HL-60 (cell line): Measurements from ENCODE around the gene UST.

Source experiments
- POLR2AphosphoS5 ChIP-seq: IDR thresholded peaks from 2 replicates; pipeline ENCODE4 v1.6.1; 2012; ENCODE audit warnings: low read depth
- SPI1 ChIP-seq: IDR thresholded peaks from 2 replicates; pipeline ENCODE4 v1.6.1; 2012; ENCODE audit warnings: low read depth, mild to moderate bottlenecking, borderline replicate concordance
- TF ChIP-seq, protein P1 (sequence below): IDR thresholded peaks from one replicate; pipeline ENCODE4 v1.5.1; 2011; ENCODE audit warnings: low read length, control low read depth, inconsistent platforms; ENCODE audit not compliant: insufficient read depth
- TF ChIP-seq, protein P2 (sequence below): IDR thresholded peaks from 2 replicates; pipeline ENCODE4 v1.6.1; 2012; ENCODE audit warnings: low read depth; ENCODE audit not compliant: insufficient replicate concordance

DNA sequence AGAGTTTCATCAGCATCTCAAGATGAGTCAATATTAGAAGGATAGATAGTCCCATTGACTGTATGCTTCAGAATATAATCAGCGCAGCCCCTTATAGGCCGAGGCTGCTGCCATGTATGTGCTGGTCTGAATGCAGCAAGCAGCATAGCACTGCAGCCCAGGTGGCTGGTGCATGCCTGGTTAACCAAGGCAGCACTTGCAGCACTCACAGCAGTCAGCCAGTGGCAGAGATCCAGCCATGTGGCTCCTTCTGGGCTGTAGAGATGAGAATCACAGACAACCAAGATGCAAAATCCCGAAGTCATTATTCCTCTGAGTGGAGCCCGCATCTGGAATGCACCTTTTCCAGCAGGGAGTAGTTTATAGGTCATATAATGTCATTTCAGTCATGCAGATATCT, 251.9 kb downstream of the UST start:
- TF ChIP-seq, protein P1, sequence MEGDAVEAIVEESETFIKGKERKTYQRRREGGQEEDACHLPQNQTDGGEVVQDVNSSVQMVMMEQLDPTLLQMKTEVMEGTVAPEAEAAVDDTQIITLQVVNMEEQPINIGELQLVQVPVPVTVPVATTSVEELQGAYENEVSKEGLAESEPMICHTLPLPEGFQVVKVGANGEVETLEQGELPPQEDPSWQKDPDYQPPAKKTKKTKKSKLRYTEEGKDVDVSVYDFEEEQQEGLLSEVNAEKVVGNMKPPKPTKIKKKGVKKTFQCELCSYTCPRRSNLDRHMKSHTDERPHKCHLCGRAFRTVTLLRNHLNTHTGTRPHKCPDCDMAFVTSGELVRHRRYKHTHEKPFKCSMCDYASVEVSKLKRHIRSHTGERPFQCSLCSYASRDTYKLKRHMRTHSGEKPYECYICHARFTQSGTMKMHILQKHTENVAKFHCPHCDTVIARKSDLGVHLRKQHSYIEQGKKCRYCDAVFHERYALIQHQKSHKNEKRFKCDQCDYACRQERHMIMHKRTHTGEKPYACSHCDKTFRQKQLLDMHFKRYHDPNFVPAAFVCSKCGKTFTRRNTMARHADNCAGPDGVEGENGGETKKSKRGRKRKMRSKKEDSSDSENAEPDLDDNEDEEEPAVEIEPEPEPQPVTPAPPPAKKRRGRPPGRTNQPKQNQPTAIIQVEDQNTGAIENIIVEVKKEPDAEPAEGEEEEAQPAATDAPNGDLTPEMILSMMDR, result no peak
- TF ChIP-seq SPI1 (no peak), POLR2AphosphoS5 (no peak)
- TF ChIP-seq, protein P2, sequence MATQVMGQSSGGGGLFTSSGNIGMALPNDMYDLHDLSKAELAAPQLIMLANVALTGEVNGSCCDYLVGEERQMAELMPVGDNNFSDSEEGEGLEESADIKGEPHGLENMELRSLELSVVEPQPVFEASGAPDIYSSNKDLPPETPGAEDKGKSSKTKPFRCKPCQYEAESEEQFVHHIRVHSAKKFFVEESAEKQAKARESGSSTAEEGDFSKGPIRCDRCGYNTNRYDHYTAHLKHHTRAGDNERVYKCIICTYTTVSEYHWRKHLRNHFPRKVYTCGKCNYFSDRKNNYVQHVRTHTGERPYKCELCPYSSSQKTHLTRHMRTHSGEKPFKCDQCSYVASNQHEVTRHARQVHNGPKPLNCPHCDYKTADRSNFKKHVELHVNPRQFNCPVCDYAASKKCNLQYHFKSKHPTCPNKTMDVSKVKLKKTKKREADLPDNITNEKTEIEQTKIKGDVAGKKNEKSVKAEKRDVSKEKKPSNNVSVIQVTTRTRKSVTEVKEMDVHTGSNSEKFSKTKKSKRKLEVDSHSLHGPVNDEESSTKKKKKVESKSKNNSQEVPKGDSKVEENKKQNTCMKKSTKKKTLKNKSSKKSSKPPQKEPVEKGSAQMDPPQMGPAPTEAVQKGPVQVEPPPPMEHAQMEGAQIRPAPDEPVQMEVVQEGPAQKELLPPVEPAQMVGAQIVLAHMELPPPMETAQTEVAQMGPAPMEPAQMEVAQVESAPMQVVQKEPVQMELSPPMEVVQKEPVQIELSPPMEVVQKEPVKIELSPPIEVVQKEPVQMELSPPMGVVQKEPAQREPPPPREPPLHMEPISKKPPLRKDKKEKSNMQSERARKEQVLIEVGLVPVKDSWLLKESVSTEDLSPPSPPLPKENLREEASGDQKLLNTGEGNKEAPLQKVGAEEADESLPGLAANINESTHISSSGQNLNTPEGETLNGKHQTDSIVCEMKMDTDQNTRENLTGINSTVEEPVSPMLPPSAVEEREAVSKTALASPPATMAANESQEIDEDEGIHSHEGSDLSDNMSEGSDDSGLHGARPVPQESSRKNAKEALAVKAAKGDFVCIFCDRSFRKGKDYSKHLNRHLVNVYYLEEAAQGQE, result no peak
